ENCODE results near the gene ZFHX3.

- TF ChIP-seq CTCF (IDR thresholded peaks at IDR 0.05; ENCODE audit: low read depth, low read length, missing input control) (no peak), REST (IDR thresholded peaks at IDR 0.05) (no peak), SP1 (IDR thresholded peaks at IDR 0.05) (no peak), ATF3 (IDR thresholded peaks at IDR 0.05) (no peak), ZBTB33 (IDR thresholded peaks at IDR 0.05) (no peak), YY1 (IDR thresholded peaks at IDR 0.05) (no peak), MAX (IDR thresholded peaks at IDR 0.05) (no peak)
These were observed 41.5 kb upstream of the ZFHX3 start for GRCh38 chr16:73089420-73089819.

Measured in liver (tissue), 3 donors.